ENCODE data around the gene THG1L.

The THG1L gene

GRCh38 chr5:157729858-157730257, 1.4 kb upstream of the THG1L start:
- no peak for DNase-seq

GRCh38 chr5:157730900-157731271, 334 bp upstream of the THG1L start:
- DNase-seq: no peak

- DNase-seq: no peak
These were observed 902 bp downstream of the THG1L start for GRCh38 chr5:157732130-157732514.

- no peak for DNase-seq
These were observed 1.5 kb downstream of the THG1L start for GRCh38 chr5:157732596-157733262.

GRCh38 chr5:157734436-157734835, 3.2 kb downstream of the THG1L start:
- no peak for DNase-seq

- DNase-seq: no peak
These were observed 4.8 kb downstream of the THG1L start for GRCh38 chr5:157735991-157736390.

GRCh38 chr5:157739388-157740228, 8.4 kb downstream of the THG1L start:
- DNase-seq: no peak

- DNase-seq: no peak
These were observed 9.0 kb downstream of the THG1L start for GRCh38 chr5:157740229-157740610.

GRCh38 chr5:157741131-157741530, 9.9 kb downstream of the THG1L start:
- no peak for DNase-seq

GRCh38 chr5:157743163-157744050, 12.2 kb downstream of the THG1L start, which contains the start of gene LSM11:
Gene LSM11, plus strand, starts transcription at chr5:157743712. Its CDS starts 39 bp downstream, at chr5:157743751.
- peak; percentile 90 for DNase-seq

GRCh38 chr5:157744051-157745011, 13.1 kb downstream of the THG1L start:
- DNase-seq: no peak

GRCh38 chr5:157745041-157745456, 13.8 kb downstream of the THG1L start:
- DNase-seq: no peak

- DNase-seq: no peak
These were observed 16.0 kb downstream of the THG1L start for GRCh38 chr5:157747173-157747740.

- no peak for DNase-seq
These were observed 16.8 kb downstream of the THG1L start for GRCh38 chr5:157747766-157748700.

- DNase-seq: no peak
These were observed 17.7 kb downstream of the THG1L start for GRCh38 chr5:157748760-157749461.

GRCh38 chr5:157749462-157749799, 18.2 kb downstream of the THG1L start:
- DNase-seq: no peak

GRCh38 chr5:157750320-157750719, 19.1 kb downstream of the THG1L start:
- DNase-seq: no peak

GRCh38 chr5:157756122-157756521, 24.9 kb downstream of the THG1L start:
- DNase-seq: no peak

- DNase-seq: no peak
These were observed 27.5 kb downstream of the THG1L start for GRCh38 chr5:157758706-157759105.
